Chondrocyte (in vitro differentiated cells): ENCODE data around the gene KIAA0232. TPM values are rescaled to one million over a fixed set of nuclear protein-coding genes. Genes with fewer than 3 reads are reported as not detected.
"Not testable (repeated sequence)": the region's sequence is repeated elsewhere in the genome, so short reads cannot be mapped to it uniquely, and the experiment has no call there.

Experiments used
- DNase-seq: peaks from one replicate; pipeline ENCODE4 v3.0.0; 2021; ENCODE audit warnings: mixed read lengths, low spot score
- H3K27ac Mint-ChIP-seq: one replicate; pipeline ENCODE4 v1.8.0; 2021; ENCODE audit warnings: mild to moderate bottlenecking, moderate library complexity, mixed read lengths; ENCODE audit not compliant: unreplicated experiment
- H3K27me3 Mint-ChIP-seq: 2 replicates; pipeline ENCODE4 v1.8.0; 2021; ENCODE audit warnings: low read depth, mixed read lengths
- H3K36me3 Mint-ChIP-seq: 2 replicates; pipeline ENCODE4 v1.8.0; 2021; ENCODE audit warnings: low read depth, mixed read lengths
- H3K4me1 Mint-ChIP-seq: 2 replicates; pipeline ENCODE4 v1.8.0; 2021; ENCODE audit warnings: low read depth, mild to moderate bottlenecking, mixed read lengths
- H3K4me3 Mint-ChIP-seq: one replicate; pipeline ENCODE4 v1.8.0; 2021; ENCODE audit warnings: mild to moderate bottlenecking, moderate library complexity, mixed read lengths; ENCODE audit not compliant: unreplicated experiment
- H3K9me3 Mint-ChIP-seq: 2 replicates; pipeline ENCODE4 v1.8.0; 2021; ENCODE audit warnings: low read depth, mixed read lengths
- CTCF ChIP-seq: fragments of 200-600 bp; sonication (generic); IDR thresholded peaks from 2 replicates; pipeline ENCODE4 v1.5.0; 2021; ENCODE audit warnings: antibody characterized with exemption, mild to moderate bottlenecking, moderate library complexity
- total RNA-seq: library from RNA; stranded (reverse); gene quantifications from 3 replicates; pipeline ENCODE4 v1.2.1, GENCODE V29; 2021

Gene KIAA0232
- total RNA-seq, 1 donor from 2014 or later, result 24.7 TPM

GRCh38 chr4:6785572-6785925 is 3.0 kb downstream of the KIAA0232 start:
- H3K9me3 Mint-ChIP-seq, result no peaks in the 10 kb centered on the region
- TF ChIP-seq CTCF, result no peak
- no peaks in the 10 kb centered on the region for H3K27me3 Mint-ChIP-seq
- H3K4me3 Mint-ChIP-seq, result no peak overlapping the region
- H3K4me1 Mint-ChIP-seq, result peaks cover 40% of the 10 kb centered on the region
- H3K27ac Mint-ChIP-seq, result no peak overlapping the region
- H3K36me3 Mint-ChIP-seq, result no peaks in the 10 kb centered on the region
- DNase-seq, result no peak

DNA sequence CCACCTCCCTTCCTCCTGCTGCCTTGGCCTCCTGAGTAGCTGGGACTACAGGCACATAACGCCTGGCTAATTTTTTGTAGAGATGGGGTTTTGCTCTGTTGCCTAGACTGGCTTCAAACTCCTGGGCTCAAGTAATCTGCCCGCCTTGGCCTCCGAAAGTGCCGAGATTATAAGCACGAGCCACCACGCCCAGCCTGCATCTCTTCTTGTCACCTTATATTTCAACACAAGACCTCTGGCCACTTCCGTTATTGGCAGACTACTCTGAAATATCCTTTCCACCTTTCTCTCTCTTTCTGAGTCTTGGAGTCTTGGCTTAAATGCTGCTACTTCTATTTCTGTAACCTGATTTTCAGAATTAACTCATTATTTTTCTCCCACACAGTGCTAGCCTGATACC is 5.6 kb downstream of the KIAA0232 start:
- Mint-ChIP-seq H3K27ac (peak overlapping the region; percentile 37), H3K4me3 (no peak overlapping the region), H3K27me3 (no peaks in the 10 kb centered on the region), H3K4me1 (peaks cover 56% of the 10 kb centered on the region), H3K36me3 (peaks cover 1% of the 10 kb centered on the region), H3K9me3 (no peaks in the 10 kb centered on the region)
- no peak for DNase-seq
- no peak for TF ChIP-seq CTCF

GRCh38 chr4:6791245-6791644 is 8.7 kb downstream of the KIAA0232 start:
- not testable (repeated sequence) for H3K27me3 Mint-ChIP-seq, H3K4me3 Mint-ChIP-seq, H3K36me3 Mint-ChIP-seq, DNase-seq, H3K9me3 Mint-ChIP-seq, H3K27ac Mint-ChIP-seq
- H3K4me1 Mint-ChIP-seq, result peaks cover 44% of the 10 kb centered on the region

DNA sequence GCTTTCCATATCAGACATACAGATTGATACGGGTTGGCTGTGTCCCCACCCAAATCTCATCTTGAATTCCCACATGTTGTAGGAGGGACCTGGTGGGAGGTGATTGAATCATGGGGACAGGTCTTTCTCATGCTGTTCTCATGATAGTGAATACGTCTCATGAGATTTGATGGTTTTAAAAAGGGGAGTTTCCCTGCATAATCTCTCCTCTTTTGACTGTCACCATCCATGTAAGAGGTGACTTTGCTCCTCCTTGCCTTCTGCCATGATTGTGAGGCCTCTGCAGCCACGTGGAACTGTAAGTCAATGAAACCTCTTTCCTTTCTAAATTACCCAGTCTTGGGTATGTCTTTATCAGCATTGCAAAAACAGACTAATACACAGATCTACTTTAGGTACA is 9.3 kb downstream of the KIAA0232 start:
- H3K36me3 Mint-ChIP-seq, H3K4me3 Mint-ChIP-seq, H3K9me3 Mint-ChIP-seq, H3K27me3 Mint-ChIP-seq, DNase-seq: not testable (repeated sequence)
- H3K4me1 Mint-ChIP-seq, result peaks cover 45% of the 10 kb centered on the region
- peak overlapping the region; percentile 68 for H3K27ac Mint-ChIP-seq

- no peak overlapping the region for H3K4me3 Mint-ChIP-seq
- H3K27ac Mint-ChIP-seq, result no peak overlapping the region
- no peak for DNase-seq
- no peaks in the 10 kb centered on the region for H3K27me3 Mint-ChIP-seq
- H3K4me1 Mint-ChIP-seq, result peaks cover 49% of the 10 kb centered on the region
- TF ChIP-seq CTCF, result no peak
- peaks cover 1% of the 10 kb centered on the region for H3K36me3 Mint-ChIP-seq
- H3K9me3 Mint-ChIP-seq, result no peaks in the 10 kb centered on the region
Observed at GRCh38 chr4:6794189-6794588, 11.7 kb downstream of the KIAA0232 start.

GRCh38 chr4:6795821-6796220 is 13.3 kb downstream of the KIAA0232 start:
- TF ChIP-seq CTCF, result no peak
- H3K9me3 Mint-ChIP-seq, result no peaks in the 10 kb centered on the region
- no peak overlapping the region for H3K27ac Mint-ChIP-seq
- peaks cover 1% of the 10 kb centered on the region for H3K36me3 Mint-ChIP-seq
- H3K27me3 Mint-ChIP-seq, result no peaks in the 10 kb centered on the region
- DNase-seq, result no peak
- peaks cover 48% of the 10 kb centered on the region for H3K4me1 Mint-ChIP-seq
- H3K4me3 Mint-ChIP-seq, result no peak overlapping the region

DNA sequence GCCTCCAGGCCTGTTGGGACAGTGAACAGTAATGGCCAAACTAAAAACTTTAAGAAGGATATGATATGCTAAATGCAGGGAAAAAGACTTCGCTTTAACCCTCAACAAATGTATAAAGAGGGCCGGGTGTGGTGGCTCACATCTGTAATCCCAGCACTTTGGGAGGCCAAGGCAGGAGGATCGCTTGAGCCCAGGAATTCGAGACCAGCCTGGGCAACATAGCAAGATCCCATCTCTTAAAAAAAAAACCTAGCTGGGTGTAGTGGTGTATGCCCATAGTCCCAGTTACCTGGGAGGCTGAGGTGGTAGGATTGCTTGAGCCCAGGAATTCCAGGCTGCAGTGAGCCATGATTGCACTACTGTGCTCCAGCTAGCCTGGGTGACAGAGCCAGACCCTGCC is 14.8 kb downstream of the KIAA0232 start:
- H3K27me3 Mint-ChIP-seq, DNase-seq, H3K27ac Mint-ChIP-seq, H3K4me3 Mint-ChIP-seq, H3K36me3 Mint-ChIP-seq, H3K9me3 Mint-ChIP-seq: not testable (repeated sequence)
- peaks cover 39% of the 10 kb centered on the region for H3K4me1 Mint-ChIP-seq
